Osteocyte (in vitro differentiated cells): ENCODE data around the gene ARHGEF26. TPM values are rescaled to one million over a fixed set of nuclear protein-coding genes. Genes with fewer than 3 reads are reported as not detected.

Experiments
- DNase-seq: peaks from one replicate; pipeline ENCODE4 v3.0.0; 2021; ENCODE audit warnings: mixed read lengths; ENCODE audit not compliant: unreplicated experiment; ENCODE audit errors: extremely low spot score
- H3K27ac Mint-ChIP-seq: one replicate; pipeline ENCODE4 v1.8.0; 2021; ENCODE audit warnings: mild to moderate bottlenecking, mixed read lengths; ENCODE audit not compliant: unreplicated experiment
- H3K27me3 Mint-ChIP-seq: one replicate; pipeline ENCODE4 v1.8.0; 2021; ENCODE audit warnings: mixed read lengths; ENCODE audit not compliant: unreplicated experiment
- H3K36me3 Mint-ChIP-seq: one replicate; pipeline ENCODE4 v1.8.0; 2021; ENCODE audit warnings: mixed read lengths; ENCODE audit not compliant: unreplicated experiment
- H3K4me1 Mint-ChIP-seq: one replicate; pipeline ENCODE4 v1.8.0; 2021; ENCODE audit warnings: mixed read lengths; ENCODE audit not compliant: unreplicated experiment
- H3K4me3 Mint-ChIP-seq: one replicate; pipeline ENCODE4 v1.8.0; 2021; ENCODE audit warnings: mild to moderate bottlenecking, moderate library complexity, mixed read lengths; ENCODE audit not compliant: unreplicated experiment
- H3K9me3 Mint-ChIP-seq: one replicate; pipeline ENCODE4 v1.8.0; 2021; ENCODE audit warnings: mixed read lengths; ENCODE audit not compliant: unreplicated experiment
- total RNA-seq: library from RNA; stranded (reverse); gene quantifications from 2 replicates; pipeline ENCODE4 v1.2.1, GENCODE V29; 2021
- TF ChIP-seq, protein P1 (sequence below): fragments of 200-600 bp; sonication (generic); IDR thresholded peaks from 2 replicates; pipeline ENCODE4 v1.5.0; 2021; ENCODE audit warnings: antibody characterized with exemption, mild to moderate bottlenecking, moderate library complexity

The ARHGEF26 gene
- total RNA-seq, 1 donor from 2014 or later = 5.4 TPM

DNA sequence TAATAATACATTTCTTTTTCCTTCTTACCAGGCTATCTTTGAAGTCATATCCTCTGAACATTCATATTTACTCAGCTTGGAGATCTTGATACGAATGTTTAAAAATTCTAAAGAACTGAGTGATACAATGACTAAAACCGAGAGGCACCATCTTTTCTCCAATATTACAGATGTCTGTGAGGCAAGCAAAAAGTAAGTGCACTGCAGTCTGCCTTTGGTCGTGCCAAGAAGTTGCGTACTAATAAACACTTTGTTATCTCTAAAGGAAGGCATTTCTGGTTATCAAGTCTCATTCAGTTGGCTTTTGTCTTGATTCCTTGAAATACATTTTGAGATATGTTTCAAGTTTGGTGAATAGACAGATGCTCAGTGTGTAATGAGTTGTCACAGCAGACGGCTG, 31.6 kb downstream of the ARHGEF26 start:
- no peak for DNase-seq
- H3K4me1 Mint-ChIP-seq = no peaks in the 10 kb centered on the region
- no peaks in the 10 kb centered on the region for H3K9me3 Mint-ChIP-seq
- H3K4me3 Mint-ChIP-seq = no peak overlapping the region
- TF ChIP-seq, protein P1, sequence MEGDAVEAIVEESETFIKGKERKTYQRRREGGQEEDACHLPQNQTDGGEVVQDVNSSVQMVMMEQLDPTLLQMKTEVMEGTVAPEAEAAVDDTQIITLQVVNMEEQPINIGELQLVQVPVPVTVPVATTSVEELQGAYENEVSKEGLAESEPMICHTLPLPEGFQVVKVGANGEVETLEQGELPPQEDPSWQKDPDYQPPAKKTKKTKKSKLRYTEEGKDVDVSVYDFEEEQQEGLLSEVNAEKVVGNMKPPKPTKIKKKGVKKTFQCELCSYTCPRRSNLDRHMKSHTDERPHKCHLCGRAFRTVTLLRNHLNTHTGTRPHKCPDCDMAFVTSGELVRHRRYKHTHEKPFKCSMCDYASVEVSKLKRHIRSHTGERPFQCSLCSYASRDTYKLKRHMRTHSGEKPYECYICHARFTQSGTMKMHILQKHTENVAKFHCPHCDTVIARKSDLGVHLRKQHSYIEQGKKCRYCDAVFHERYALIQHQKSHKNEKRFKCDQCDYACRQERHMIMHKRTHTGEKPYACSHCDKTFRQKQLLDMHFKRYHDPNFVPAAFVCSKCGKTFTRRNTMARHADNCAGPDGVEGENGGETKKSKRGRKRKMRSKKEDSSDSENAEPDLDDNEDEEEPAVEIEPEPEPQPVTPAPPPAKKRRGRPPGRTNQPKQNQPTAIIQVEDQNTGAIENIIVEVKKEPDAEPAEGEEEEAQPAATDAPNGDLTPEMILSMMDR = no peak
- H3K27ac Mint-ChIP-seq = no peak overlapping the region
- no peaks in the 10 kb centered on the region for H3K27me3 Mint-ChIP-seq
- peaks cover 5% of the 10 kb centered on the region for H3K36me3 Mint-ChIP-seq

DNA sequence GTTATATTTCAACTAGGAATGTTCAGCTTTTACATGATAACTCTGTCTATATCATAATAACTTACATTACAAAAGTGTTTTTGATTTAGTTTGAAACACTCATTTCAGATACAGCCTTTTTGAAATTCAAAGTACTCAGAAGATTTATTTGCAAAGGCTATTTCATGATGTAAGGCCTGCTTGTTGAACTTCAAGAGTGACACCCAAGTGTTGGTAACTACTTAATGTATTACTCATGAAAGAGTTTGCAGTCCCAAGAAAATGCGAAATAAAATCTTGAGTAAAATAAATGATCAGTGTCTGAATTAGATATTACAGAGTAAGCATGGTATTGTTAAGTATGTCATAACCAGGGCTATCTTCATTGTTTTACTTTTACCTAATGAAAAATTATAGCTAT, 35.3 kb downstream of the ARHGEF26 start:
- Mint-ChIP-seq H3K9me3 (no peaks in the 10 kb centered on the region), H3K27me3 (no peaks in the 10 kb centered on the region), H3K4me3 (no peak overlapping the region), H3K27ac (no peak overlapping the region), H3K36me3 (peaks cover 2% of the 10 kb centered on the region), H3K4me1 (no peaks in the 10 kb centered on the region)
- no peak for DNase-seq
- TF ChIP-seq, protein P1 = no peak

DNA sequence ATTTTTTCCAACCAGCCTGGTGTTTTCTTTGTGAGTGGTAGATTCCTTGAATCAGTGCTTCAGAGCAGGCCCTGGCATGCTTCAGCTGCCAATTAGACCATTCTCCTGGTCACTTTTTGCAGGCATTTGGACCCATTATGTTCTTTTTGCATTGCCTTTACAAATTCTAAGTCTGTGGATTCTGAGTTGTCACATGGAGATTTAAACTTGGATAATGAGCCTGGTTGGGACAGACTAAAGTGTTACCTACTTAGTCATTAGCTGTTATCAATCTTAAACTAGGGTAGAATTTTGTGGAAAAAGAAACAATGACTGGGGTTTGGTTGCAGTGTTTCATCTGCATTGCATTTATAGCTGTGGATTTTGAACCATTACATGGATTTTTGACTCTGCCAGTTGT, 40.6 kb downstream of the ARHGEF26 start:
- no peak for DNase-seq
- no peak overlapping the region for H3K27ac Mint-ChIP-seq
- no peak overlapping the region for H3K4me3 Mint-ChIP-seq

DNA sequence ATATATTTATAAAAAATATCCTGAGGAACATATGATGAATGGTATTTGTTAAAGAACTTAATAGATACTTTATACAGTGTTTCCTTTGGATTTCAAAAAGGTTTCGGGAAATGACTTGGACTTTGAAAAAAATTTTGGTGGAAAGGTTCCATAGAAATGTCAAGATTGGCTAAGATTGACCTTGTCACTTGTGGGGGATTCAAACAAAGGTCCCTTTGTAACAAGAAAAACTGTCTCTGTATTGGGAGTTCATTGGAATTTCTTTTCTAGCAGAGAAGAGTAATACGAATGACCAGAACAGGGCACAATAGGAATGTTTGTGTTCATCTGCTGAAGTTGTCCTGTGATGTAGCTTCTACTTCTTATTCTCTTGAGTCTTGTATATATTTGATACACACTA, 43.2 kb downstream of the ARHGEF26 start:
- H3K27me3 Mint-ChIP-seq = no peaks in the 10 kb centered on the region
- no peaks in the 10 kb centered on the region for H3K36me3 Mint-ChIP-seq
- no peaks in the 10 kb centered on the region for H3K9me3 Mint-ChIP-seq
- DNase-seq = no peak
- no peak overlapping the region for H3K27ac Mint-ChIP-seq
- H3K4me1 Mint-ChIP-seq = no peaks in the 10 kb centered on the region
- H3K4me3 Mint-ChIP-seq = no peak overlapping the region
- TF ChIP-seq, protein P1 = no peak

More for the DNA sequence above, 40.6 kb downstream of the ARHGEF26 start:
- Mint-ChIP-seq H3K27me3 (no peaks in the 10 kb centered on the region), H3K36me3 (no peaks in the 10 kb centered on the region), H3K4me1 (no peaks in the 10 kb centered on the region), H3K9me3 (no peaks in the 10 kb centered on the region)
- TF ChIP-seq, protein P1 = no peak

DNA sequence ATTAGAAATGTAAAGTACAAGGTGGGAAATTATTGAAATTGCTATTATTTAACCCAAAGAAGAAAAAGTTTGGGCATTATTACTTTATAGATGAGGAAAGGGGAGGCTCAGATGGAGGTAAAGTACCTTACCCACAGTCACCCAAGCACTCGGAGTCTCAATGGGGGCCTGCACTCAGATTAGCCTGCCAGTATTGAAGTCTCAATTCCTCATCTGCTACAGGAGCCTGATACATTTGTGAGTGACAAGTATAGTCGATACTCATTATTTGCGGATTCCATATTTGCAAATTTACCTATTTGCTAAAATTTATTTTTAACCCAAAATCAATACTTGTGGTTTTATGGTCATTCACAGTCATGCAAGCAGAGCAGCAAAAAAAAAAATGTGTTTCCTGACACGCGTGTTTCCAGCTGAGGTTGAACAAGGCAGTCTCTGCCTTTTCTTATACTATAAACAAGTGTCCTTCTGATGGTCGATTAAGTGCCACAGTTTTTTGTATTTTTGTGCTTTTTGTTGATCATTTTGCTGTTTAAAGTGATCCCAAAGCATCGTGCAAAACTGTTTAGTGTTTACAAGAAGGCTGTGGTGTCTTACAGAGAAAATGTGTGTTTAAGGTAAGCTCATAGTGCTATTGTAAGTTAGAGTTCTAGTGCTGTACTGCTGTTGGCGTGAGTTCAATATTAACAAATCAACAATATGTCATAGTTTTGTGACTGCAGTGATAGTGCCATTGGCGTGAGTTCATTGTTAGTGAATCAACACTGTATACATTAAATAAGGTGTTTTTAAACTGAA, 48.0 kb downstream of the ARHGEF26 start:
- TF ChIP-seq, protein P1 = no peak
- H3K9me3 Mint-ChIP-seq = no peaks in the 10 kb centered on the region
- H3K27ac Mint-ChIP-seq = no peak overlapping the region
- H3K4me3 Mint-ChIP-seq = no peak overlapping the region
- no peaks in the 10 kb centered on the region for H3K27me3 Mint-ChIP-seq
- H3K36me3 Mint-ChIP-seq = no peaks in the 10 kb centered on the region
- DNase-seq = no peak
- H3K4me1 Mint-ChIP-seq = no peaks in the 10 kb centered on the region
